Measurements from ENCODE around the gene AKR1E2.

Gene AKR1E2

DNA sequence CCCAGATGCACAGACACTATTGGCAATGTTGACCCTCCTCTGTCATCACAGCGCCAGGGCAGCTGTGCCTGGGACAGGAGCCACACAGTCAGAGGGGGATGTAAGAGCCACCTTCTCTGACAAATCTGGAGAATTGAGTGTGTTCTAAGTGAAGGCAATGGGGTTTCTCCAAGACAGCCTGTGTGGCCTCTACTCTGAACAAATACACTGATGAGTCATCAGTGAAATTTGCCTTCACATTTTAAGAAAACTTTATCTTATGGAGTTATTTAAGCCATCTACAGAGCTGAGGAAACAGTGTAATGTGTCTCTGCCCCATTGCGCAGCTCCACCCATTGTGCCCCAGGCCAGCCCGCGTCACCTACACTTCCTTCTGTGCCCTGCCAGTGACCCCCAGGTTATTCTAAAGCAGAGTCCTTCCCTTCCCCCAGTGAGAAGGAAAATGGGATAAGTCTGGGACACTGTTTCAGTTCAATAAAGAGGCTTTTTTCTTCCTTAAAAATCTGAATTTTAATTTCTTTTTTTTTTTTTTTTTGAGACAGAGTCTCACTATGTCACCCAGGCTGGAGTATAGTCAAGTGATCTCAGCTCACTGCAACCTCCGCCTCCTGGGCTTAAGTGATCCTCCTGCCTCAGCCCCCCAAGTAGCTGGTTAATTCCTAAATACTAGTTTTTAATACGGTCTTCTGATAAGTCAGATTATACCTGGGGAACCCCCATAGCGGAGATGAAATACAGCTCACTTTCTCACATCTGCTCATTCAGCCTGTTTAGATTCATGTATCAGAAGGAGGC, 21.8 kb downstream of the AKR1E2 start:
- no peak for DNase-seq

DNA sequence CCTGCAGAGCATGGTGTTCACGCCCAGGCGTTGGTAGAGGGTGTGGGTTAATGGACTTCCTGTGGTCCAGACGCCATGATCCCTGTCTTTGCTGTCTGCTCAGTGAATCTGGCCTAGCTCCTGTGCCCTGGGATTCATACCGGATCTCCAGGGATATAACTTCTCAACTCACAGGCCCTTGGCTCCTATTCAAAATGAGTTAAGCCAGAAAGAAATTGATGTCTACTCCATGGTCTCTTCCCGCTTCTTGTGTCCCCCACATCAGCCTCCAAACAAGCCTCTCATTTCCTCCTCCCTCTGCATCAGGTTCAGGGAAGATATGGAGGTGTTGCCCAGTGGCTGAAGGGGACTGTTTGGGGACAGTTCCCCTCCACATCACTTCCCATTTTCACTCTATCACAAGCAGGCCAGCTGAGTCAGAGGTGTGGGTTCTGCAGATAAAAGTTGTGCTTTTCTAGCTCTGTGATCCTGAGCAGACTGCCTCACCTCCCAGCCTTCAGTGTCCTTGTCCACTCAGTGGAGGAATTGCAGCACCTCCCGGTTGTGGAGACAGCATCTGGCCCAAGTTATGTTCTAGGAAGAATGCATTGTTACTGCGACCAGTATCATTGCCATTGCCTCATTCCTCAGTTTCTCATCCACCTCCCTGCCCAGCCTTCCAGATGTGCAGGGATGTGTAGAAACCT, 22.5 kb downstream of the AKR1E2 start:
- DNase-seq: no peak

DNA sequence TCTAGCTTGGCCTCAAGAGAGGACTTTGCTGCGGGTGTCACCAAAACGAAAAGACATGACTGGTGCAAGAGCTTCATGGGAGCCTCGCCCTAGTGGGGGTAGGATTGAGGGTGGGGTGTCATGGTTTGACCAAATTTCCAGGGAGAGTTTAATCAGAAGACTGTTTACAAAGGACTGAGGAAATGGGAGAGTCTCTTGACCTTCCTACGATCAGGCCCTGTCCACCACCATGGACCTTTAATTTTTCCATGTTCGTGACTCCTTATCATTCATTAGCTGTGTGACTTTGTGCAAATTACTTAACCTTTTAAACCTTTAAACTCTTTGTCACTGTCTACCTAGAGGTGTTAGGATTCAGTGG, 23.0 kb downstream of the AKR1E2 start:
- no peak for DNase-seq

DNA sequence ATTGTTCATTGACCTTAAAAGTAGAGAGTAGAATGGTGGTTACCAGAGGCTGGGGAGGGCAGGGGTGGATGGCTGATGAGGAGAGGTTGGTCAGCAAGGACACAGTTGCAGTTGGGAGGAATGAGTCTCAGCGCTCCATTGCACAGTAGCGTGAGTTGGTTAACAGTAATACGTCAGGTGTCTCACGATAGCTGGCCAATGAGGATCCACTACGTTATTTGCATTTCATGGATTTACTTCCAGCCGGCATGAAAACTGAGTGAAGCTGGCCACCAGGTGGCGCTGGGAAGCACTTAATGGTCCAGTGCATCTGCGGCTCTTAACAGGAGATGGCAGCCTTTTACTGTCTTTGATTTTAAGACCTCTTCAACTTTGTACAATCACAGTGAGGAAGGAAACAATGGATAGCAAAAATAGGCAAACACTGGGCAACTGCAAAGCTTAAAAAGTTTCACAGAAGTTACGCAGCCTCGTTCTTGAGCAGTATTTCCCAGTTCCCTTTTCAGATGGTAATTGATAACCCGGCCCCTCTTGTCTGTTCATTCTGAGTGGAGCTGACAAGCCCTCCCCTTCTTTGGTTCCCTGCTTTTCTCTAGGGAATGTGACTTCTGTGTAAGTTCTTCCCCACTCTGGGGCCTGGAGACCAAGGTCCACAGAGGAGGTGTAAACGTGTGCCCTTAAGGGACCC, 23.7 kb downstream of the AKR1E2 start:
- peak; percentile 73 to 91 for DNase-seq

DNA sequence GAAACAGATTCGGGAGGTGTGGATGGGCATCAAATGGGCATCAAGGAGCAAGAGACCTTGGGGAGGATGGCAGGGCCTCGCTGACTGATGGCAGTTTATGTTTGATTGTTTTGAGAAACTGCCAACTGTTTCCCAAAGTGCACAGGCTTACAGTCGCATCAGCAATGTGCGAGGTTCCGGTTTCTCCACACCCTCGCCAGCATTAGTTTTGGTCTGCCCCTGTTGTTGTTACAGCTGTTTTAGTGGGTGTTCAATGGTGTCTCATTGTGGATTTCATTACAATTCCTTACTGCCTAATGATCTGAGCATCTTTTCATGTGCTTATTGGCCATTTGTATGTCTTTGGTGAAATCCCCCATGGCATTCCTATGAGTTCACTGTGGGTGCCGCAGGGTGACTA, 24.4 kb downstream of the AKR1E2 start:
- DNase-seq: no peak

DNA sequence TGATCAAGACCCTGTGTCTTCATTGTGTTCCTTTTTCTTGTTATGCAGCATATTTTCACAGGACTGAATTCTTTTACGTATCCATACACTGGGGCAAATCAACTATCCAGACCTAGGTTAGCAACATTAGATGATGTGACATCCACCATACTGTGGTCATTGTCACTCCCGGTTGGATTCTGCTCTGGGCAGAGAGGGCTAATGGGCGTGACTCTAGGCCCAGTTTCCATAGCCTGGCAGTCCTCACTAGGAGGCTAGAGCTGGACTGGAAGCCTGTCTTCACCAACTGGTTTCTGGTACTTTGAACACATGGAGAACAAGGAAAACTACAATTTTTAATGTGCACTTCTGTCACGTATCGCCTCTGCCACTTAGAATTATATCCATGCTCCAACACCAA, 25.2 kb downstream of the AKR1E2 start:
- DNase-seq: no peak

DNA sequence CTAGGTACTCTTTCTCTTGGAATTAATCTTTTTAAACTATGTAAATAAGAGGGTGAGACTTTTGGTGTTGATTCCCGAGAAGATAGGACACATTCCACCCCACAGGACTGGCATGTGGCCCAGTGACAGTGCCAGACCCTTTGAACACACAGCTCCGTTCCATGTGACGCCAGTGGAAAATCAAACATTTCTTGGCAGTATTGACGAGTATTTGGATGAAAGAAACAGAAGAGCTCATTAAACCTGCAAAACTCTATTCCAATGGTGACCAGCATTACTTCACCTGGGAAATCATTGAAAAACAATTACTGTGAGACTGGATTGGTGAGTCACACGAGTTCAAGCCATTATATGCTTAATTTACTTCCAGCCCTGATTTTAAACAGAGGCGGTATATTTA, 25.8 kb downstream of the AKR1E2 start:
- peak in 1 of 2 experiments; percentile 8 for DNase-seq

DNA sequence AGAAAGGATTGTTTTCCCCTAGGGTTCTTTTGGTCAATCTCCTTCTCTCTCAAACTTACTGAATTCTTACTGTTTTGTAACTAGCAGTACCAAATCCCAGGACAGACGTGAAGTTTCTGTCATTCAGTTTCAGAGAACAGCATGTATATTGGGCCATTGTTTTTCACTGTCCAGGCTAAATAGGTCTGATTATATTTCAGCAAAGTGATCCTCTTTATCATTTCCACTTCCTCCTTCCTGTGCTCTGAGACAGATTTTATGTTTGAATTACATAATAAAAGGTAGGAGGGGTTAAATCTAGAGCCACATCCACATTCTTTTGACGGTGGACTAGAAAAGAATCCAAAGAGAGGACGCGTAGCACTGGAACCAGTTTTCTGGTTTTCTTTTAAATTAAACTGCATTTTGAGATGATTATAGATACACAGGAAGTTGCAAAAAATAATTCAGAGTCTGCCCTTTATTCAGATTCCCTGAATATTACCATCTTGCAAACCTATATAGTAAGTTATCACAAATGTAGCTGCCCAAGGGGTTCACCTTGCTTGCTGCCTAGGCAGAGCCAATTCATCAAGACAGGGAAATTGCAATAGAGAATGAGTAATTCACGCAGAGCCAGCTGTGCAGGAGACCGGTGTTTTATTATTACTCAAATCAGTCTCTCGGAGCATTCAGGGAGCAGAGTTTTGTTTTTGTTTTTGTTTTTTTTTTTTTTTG, 40.1 kb downstream of the AKR1E2 start:
- no peak for DNase-seq

DNA sequence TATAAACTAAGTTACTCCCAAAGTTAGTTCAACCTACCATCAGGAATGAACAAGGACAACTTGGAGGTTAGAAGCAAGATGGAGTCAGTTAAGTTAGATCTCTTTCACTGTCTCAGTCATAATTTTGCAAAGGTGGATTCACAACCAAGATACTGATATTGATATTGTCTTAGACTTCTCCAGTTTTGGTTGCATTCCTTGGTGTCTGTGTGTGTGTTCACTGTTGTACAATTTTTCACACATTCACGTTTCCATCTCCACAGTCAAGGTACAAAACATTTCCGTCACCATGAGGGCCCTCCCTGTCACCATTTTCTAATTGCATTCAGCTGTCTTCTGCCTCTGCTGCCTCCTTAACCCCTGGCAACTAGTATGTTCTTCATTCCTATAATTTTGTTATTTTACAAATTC, 41.1 kb downstream of the AKR1E2 start:
- no peak for DNase-seq

DNA sequence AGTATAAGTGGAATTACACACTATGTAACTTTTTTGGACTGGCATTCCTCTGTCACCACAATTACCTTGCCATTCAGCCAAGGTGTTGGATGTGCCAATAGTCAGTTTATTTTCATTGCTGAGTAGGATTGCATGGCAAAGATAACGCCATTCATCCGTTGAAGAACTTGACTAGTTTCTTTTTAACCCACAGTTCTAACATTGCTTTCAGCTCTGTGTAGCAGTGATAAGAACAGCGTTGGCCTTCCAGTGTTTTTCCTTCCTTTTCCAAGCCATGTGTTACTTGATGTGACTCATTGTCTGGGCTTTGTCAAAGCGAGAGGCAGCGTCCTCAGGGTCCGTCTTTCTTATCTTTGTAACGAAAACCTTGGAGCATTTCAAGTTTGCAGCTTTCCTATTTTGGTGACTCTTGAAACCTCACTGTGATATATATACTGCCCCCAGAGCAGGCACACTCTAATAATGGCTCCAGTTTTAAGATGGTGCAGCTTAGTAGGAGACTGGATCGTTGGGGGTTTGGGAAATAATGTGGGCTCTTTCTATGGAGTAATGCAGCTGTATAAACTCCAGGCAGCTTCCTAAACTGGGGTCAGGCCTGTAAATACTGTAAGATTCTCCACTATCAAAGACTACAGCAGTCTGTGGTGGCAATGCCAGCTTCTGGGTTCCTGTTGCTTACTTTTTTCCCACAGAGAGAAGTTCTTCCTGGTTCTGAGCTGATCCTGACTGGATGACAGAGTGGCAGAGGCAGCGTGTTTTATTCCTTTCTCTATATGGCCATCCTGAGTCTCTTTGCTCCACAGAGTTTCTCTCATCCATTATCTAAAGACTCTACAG, 41.7 kb downstream of the AKR1E2 start:
- DNase-seq: no peak

DNA sequence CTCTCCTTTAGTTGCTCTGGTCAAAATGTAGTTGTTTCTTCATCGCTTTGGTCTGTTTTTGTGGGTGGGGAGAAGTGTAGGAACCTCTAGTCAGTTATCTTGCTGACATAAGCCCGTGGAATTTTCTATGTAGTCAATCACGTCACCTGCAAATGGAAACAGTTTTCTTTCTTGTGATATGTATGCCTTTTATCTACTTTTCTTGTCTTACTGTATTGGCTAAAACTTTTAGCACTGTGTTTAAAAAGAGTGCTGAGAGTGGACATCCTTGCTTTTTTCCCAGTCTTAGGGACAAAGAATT, 42.3 kb downstream of the AKR1E2 start:
- no peak for DNase-seq

DNA sequence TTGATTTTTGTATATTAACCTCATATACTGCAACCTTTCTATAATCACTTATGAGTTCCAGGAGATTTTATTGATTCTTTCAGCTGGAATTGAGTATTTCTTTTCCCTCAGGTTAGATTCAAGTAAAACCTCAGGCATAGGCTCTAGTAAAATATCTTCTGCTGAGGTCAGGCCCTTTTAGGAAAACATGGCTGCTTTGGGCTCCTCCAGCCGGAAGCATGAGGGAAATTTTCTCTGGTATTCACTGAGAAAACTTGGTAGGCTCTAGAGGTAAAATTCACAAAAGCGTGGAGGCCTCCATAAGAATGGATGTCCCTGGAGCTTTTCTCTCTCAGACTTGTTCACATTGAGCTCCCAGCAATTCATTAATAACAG, 56.7 kb downstream of the AKR1E2 start:
- no peak for DNase-seq

DNA sequence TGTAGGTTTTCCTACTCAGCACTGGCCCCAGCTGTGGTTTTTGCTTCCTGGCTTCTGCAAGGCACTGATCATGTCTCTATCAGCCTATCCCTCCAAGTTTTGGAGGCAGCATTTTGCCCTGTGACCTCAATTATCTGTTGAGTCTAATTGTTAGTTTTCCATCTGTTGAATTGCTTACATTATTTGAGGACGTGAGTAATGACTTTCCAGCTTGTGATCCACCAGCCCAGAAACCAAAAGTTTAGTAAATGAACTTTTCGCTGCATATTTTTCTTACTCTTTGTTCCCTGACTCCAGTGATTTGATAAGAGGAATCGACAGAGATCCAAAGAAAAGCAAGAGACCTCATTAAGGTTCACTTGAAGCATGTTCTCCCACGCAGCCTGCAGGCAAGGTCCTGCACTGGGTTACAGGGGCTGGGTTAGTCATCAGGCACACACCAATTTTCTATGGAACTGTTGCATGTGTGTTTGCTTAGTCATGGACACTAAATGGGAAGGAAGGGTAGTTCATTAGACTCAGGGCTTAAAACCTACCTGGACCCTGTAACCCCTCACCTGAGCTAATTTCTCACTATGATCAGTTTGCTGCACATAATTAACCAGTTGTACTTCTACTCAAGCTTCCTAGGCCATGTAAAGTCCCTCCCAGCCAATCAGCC, 57.2 kb downstream of the AKR1E2 start:
- no peak for DNase-seq

DNA sequence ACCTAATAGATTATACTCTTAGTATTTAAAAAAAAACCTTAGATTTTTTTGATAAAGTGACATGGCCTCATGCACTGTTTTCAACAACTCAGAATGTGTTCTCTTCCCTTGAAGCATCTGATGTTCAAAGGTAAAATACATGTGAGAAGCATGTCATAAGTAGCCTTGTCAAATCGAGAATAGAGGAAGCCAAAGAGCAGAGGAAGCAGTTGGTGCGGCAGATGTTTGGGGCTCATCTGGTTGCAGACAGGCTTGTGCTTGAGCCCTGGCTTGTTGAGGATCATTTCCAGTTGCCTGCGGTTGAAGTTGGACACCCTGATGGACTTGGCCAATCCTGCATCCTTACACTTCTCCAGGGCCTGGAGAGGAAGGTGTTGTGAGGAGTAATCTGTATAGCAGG, 59.2 kb downstream of the AKR1E2 start:
- no peak for DNase-seq

DNA sequence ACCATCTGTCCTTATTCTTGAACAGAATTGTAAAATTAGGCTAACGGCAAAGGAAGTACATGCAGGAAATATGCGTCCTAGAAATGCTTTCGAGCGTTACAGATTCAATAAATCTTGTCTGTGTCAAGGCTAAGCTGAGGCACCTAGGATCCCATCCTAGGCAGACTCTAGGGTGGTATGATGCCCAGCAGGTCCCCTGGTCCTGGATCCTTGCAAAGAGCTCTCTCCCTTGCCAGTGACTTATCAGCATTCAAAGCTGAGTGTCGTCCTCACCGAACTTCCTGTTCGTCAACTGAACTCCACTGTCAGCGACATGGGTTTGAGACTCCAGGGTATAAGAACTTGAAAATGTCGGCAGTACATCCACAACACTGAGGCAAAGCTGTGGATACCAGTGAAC, 61.5 kb downstream of the AKR1E2 start:
- DNase-seq: no peak

DNA sequence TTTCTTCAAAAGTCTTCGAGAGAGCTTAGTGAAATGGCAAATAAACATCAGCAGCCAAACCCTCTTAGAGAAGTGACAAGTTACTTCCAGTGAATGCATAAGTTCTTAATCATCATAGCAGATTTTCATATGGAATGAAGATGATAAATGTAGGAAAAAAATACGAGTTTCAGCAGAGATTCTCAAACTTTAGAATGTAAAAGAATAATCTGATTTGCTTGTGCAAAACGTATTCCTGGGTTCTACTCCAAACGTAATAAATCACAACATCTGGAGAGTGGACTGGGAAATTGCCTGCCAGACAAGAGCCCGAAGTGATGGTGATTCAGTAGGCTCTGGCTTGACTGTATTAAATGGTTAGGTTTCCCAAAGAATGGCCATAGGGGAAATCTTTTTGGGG, 62.2 kb downstream of the AKR1E2 start:
- DNase-seq: no peak

DNA sequence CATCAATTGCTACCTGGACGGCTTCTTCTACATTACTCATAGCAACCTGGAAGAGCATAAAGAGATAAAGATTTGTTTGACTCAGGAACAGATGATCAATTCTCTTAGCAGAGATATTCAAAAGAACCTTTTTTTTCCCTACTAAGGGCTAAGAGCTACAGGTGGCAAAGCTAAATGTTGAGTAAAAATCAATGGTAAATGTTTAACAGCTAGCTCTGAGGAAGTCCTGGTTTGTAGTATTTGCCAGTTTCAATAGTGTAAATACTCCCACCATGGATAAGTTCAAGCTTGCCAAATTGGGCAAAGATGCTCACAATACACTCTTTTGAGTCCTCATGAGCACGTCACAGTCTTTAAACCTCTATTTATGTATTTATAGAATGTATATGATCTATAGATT, 64.0 kb downstream of the AKR1E2 start:
- DNase-seq: no peak

DNA sequence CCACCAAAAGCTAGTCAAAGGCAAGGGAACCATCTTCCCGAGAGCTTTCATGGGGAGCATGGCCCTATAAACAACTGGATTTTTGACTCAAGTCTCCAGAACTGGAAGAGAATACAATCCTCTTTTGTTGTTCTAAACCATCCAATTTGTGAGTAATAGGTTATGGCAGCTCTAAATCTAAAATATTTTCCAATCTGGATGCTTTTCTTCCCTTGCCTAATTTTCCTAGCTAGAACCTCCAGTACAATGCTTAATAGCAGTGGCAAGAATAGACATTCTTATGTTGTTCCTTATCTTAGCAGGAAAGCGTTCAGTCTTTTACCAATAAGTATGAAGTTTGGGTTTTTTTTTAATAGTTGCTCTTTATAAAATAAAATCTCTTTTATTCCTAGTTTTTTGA, 66.7 kb downstream of the AKR1E2 start:
- no peak for DNase-seq

DNA sequence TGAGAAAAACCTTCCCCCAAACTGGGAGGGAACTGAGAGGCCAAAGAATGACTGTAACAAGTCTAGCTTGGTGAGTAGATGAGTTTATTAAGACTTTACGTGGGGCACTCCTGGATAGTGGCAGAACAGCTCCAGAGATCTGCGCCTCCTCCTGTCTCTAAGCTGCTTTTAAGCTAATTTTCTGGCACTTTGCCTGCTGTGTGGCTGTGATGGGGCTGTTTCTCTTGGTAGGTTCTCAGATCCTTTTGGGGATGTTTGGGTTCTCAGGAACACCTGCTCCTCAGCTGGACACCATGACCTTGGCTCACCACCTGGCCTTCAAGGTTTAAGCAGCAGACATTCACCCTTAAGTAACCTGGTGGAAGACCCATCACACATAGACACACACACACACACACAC, 68.3 kb downstream of the AKR1E2 start:
- DNase-seq: no peak
